HFF-Myc (cell line): Measurements from ENCODE around the gene PA2G4.

Experiments used
- DNase-seq: peaks from one replicate; pipeline ENCODE4 v3.0.0-alpha.2; 2011; ENCODE audit warnings: low read depth; ENCODE audit errors: extremely low read depth
- H3K4me3 ChIP-seq: replicated peaks from 2 replicates; pipeline ENCODE4 v1.5.1; 2011; ENCODE audit warnings: low read depth, mild to moderate bottlenecking, control low read depth, low read length
- TF ChIP-seq, protein P1 (sequence below): IDR thresholded peaks from 2 replicates; pipeline ENCODE4 v1.5.1; 2012; ENCODE audit warnings: mild to moderate bottlenecking, low read depth, low read length, control low read depth; ENCODE audit errors: missing control alignments

PA2G4 gene

GRCh38 chr12:56124133-56124532, 19.8 kb downstream of the PA2G4 start:
- H3K4me3 ChIP-seq, result no peak overlapping the region
- TF ChIP-seq, protein P1, sequence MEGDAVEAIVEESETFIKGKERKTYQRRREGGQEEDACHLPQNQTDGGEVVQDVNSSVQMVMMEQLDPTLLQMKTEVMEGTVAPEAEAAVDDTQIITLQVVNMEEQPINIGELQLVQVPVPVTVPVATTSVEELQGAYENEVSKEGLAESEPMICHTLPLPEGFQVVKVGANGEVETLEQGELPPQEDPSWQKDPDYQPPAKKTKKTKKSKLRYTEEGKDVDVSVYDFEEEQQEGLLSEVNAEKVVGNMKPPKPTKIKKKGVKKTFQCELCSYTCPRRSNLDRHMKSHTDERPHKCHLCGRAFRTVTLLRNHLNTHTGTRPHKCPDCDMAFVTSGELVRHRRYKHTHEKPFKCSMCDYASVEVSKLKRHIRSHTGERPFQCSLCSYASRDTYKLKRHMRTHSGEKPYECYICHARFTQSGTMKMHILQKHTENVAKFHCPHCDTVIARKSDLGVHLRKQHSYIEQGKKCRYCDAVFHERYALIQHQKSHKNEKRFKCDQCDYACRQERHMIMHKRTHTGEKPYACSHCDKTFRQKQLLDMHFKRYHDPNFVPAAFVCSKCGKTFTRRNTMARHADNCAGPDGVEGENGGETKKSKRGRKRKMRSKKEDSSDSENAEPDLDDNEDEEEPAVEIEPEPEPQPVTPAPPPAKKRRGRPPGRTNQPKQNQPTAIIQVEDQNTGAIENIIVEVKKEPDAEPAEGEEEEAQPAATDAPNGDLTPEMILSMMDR, result no peak
- DNase-seq, result no peak

GRCh38 chr12:56126732-56127239, 22.4 kb downstream of the PA2G4 start:
- H3K4me3 ChIP-seq, result peak overlapping the region; percentile 40; the same call in 1 of the 2 replicates
- TF ChIP-seq, protein P1, result no peak
- no peak for DNase-seq

- H3K4me3 ChIP-seq, result peak overlapping the region; percentile 40
- TF ChIP-seq, protein P1, result no peak
- no peak for DNase-seq
Observed at GRCh38 chr12:56127485-56127887, 23.1 kb downstream of the PA2G4 start.

GRCh38 chr12:56127888-56128669, 23.7 kb downstream of the PA2G4 start, which contains the start of gene ESYT1:
TSS of gene ESYT1 (plus strand) at chr12:56128267. CDS start at chr12:56128320, 53 bp downstream.
- TF ChIP-seq, protein P1, result no peak
- H3K4me3 ChIP-seq, result peak within 1 kb of the TSS; percentile 88
- peak; percentile 99 for DNase-seq

GRCh38 chr12:56128670-56129205, 24.4 kb downstream of the PA2G4 start:
- TF ChIP-seq, protein P1, result no peak
- H3K4me3 ChIP-seq, result peak overlapping the region; percentile 88
- no peak for DNase-seq

DNA sequence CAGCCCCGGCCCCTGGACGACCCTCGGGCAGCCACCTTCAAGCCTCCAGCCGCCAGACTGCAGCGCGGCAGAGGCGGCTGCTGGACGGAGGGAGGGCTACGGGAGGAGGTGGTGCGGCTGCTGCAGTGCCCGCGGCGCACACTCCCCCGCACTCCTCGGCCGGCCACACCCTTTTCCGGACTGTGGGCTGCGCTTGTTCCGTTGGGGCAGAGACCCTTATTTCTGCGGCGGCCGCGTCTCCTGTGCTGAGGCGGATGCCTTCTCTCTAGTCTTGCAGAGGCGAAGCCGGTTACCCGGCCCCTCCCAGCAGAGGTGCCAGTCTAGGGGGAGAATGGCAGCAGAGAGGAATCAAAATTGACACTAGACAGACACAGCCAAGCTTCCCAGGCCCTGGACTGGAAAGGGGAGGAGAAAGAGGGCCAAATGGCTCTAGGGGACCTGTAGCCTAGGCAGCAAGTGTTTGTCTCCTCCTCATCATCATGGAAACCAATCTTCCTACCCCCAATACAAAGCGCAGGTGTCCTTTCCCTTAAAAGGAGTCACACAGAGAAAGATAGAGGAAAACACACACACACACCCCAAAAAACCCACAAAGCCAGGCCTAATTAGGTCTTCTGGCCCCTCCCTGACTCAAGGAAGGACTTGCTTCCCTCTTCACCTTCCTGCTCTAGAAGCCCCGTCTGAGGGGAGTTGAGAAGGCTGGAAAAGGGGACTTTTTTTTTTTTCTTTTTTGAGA, 25.0 kb downstream of the PA2G4 start:
- TF ChIP-seq, protein P1, result no peak
- peak overlapping the region; percentile 88 for H3K4me3 ChIP-seq
- no peak for DNase-seq
